CD4-positive, alpha-beta T cell treated with Interleukin-17A for 1 hour (primary cell): ENCODE data around the gene SLC1A1.

ENCODE experiments used
- DNase-seq: peaks from one replicate; pipeline ENCODE4 v3.0.0-alpha.2; 2020

The SLC1A1 gene

GRCh38 chr9:4581861-4582565 is 91.7 kb downstream of the SLC1A1 start:
- no peak for DNase-seq

GRCh38 chr9:4583001-4583400 is 92.7 kb downstream of the SLC1A1 start:
- no peak for DNase-seq

- DNase-seq, result no peak
These were observed 94.4 kb downstream of the SLC1A1 start for GRCh38 chr9:4584636-4585035.

GRCh38 chr9:4585135-4585534 is 94.9 kb downstream of the SLC1A1 start:
- DNase-seq, result no peak

- DNase-seq, result no peak
These were observed 98.5 kb downstream of the SLC1A1 start for GRCh38 chr9:4588721-4589120.

GRCh38 chr9:4590430-4591122 is 100.3 kb downstream of the SLC1A1 start:
- DNase-seq, result no peak

GRCh38 chr9:4591123-4591500 is 100.8 kb downstream of the SLC1A1 start:
- DNase-seq, result no peak

GRCh38 chr9:4592295-4592694 is 102.0 kb downstream of the SLC1A1 start:
- no peak for DNase-seq

GRCh38 chr9:4592886-4593285 is 102.6 kb downstream of the SLC1A1 start:
- DNase-seq, result no peak

- DNase-seq, result no peak
These were observed 104.3 kb downstream of the SLC1A1 start for GRCh38 chr9:4594545-4594944.

GRCh38 chr9:4594994-4595393 is 104.7 kb downstream of the SLC1A1 start:
- no peak for DNase-seq

- DNase-seq, result peak; percentile 68
These were observed 106.1 kb downstream of the SLC1A1 start for GRCh38 chr9:4596165-4596922.

- DNase-seq, result no peak
These were observed 110.1 kb downstream of the SLC1A1 start for GRCh38 chr9:4600368-4600767.

- no peak for DNase-seq
These were observed 113.6 kb downstream of the SLC1A1 start for GRCh38 chr9:4603830-4604229.

- peak; percentile 85 for DNase-seq
These were observed 114.4 kb downstream of the SLC1A1 start for GRCh38 chr9:4604678-4605095.

- peak; percentile 28 for DNase-seq
These were observed 115.8 kb downstream of the SLC1A1 start for GRCh38 chr9:4606033-4606432.

- no peak for DNase-seq
These were observed 124.4 kb downstream of the SLC1A1 start for GRCh38 chr9:4614627-4615026.

GRCh38 chr9:4615251-4615650 is 125.0 kb downstream of the SLC1A1 start:
- DNase-seq, result no peak

GRCh38 chr9:4615778-4616177 is 125.5 kb downstream of the SLC1A1 start:
- no peak for DNase-seq

- DNase-seq, result no peak
These were observed 127.5 kb downstream of the SLC1A1 start for GRCh38 chr9:4617752-4618151.

- DNase-seq, result no peak
These were observed 128.4 kb downstream of the SLC1A1 start for GRCh38 chr9:4618700-4619099.

- DNase-seq, result peak; percentile 26
These were observed 129.9 kb downstream of the SLC1A1 start for GRCh38 chr9:4620057-4620765.

- no peak for DNase-seq
These were observed 130.8 kb downstream of the SLC1A1 start for GRCh38 chr9:4620881-4621555.
